GM23338 (cell line): ENCODE measurements around the gene ABAT. TPM values are rescaled to one million over a fixed set of nuclear protein-coding genes. Genes with fewer than 3 reads are reported as not detected.

Experiments used
- ATAC-seq: fragments of 200-7000 bp; cut with Tn5 transposase; 3 replicates; pipeline ENCODE4 v1.9.1; 2020
- DNase-seq: peaks from one replicate; pipeline ENCODE4 v3.0.0-alpha.2; 2015; ENCODE audit warnings: low spot score
- H2AFZ ChIP-seq: fragments of 200-600 bp; sonication (generic); 2 replicates; pipeline ENCODE4 v1.8.0; 2016; ENCODE audit warnings: antibody characterized with exemption, mild to moderate bottlenecking, moderate library complexity
- H3F3A ChIP-seq: fragments of 200-600 bp; sonication (generic); replicated peaks from 2 replicates; pipeline ENCODE4 v1.8.0; 2017; ENCODE audit warnings: antibody characterized with exemption, mixed run types, low read depth
- H3K27ac ChIP-seq: fragments of 200-600 bp; sonication (generic); 2 replicates; pipeline ENCODE4 v1.6.1; 2016; ENCODE audit warnings: low read depth
- H3K27me3 ChIP-seq: fragments of 200-600 bp; sonication (generic); 2 replicates; pipeline ENCODE4 v1.8.0; 2016; ENCODE audit warnings: mild to moderate bottlenecking, mixed run types, moderate library complexity; ENCODE audit not compliant: insufficient read depth
- H3K36me3 ChIP-seq: fragments of 200-600 bp; sonication (generic); 2 replicates; pipeline ENCODE4 v1.8.0; 2016; ENCODE audit warnings: mild to moderate bottlenecking; ENCODE audit not compliant: insufficient read depth
- H3K4me1 ChIP-seq: fragments of 200-600 bp; sonication (generic); 2 replicates; pipeline ENCODE4 v1.8.0; 2016; ENCODE audit warnings: mild to moderate bottlenecking, moderate library complexity; ENCODE audit not compliant: insufficient read depth
- H3K4me2 ChIP-seq: fragments of 200-600 bp; sonication (generic); 2 replicates; pipeline ENCODE4 v1.7.1; 2017; ENCODE audit warnings: mixed run types
- H3K4me3 ChIP-seq: fragments of 200-600 bp; sonication (generic); 2 replicates; pipeline ENCODE4 v1.6.1; 2016; ENCODE audit warnings: mixed run types
- H3K79me2 ChIP-seq: fragments of 200-600 bp; sonication (generic); replicated peaks from 2 replicates; pipeline ENCODE4 v1.8.0; 2017; ENCODE audit warnings: mild to moderate bottlenecking; ENCODE audit not compliant: insufficient read depth
- H3K9me2 ChIP-seq: fragments of 200-600 bp; sonication (generic); 2 replicates; pipeline ENCODE4 v1.8.0; 2017; ENCODE audit not compliant: insufficient read depth
- H4K20me1 ChIP-seq: fragments of 200-600 bp; sonication (generic); replicated peaks from 2 replicates; pipeline ENCODE4 v1.8.0; 2017; ENCODE audit warnings: mild to moderate bottlenecking; ENCODE audit not compliant: insufficient read depth
- H3K27ac Mint-ChIP-seq: 2 replicates; pipeline ENCODE4 v1.8.0; 2020; ENCODE audit warnings: inconsistent platforms, mild to moderate bottlenecking, moderate library complexity, mixed read lengths
- H3K27me3 Mint-ChIP-seq: 3 replicates; pipeline ENCODE4 v1.8.0; 2022; ENCODE audit warnings: low read depth, mild to moderate bottlenecking, moderate library complexity, mixed read lengths, inconsistent platforms; ENCODE audit not compliant: insufficient read depth, poor library complexity
- H3K36me3 Mint-ChIP-seq: 3 replicates; pipeline ENCODE4 v1.8.0; 2021; ENCODE audit warnings: low read depth, mild to moderate bottlenecking, inconsistent platforms, moderate library complexity, mixed read lengths
- H3K4me1 Mint-ChIP-seq: 3 replicates; pipeline ENCODE4 v1.8.0; 2020; ENCODE audit warnings: mild to moderate bottlenecking, inconsistent platforms, mixed read lengths
- H3K4me3 Mint-ChIP-seq: 3 replicates; pipeline ENCODE4 v1.8.0; 2021; ENCODE audit warnings: moderate library complexity, mild to moderate bottlenecking, inconsistent platforms, mixed read lengths
- H3K9me3 Mint-ChIP-seq: 3 replicates; pipeline ENCODE4 v1.8.0; 2020; ENCODE audit warnings: moderate library complexity, mild to moderate bottlenecking, inconsistent platforms, mixed read lengths
- CREB1 ChIP-seq: fragments of 250-450 bp; sonication (Bioruptor Pico); IDR thresholded peaks from 2 replicates; pipeline ENCODE4 v1.5.0; 2020; ENCODE audit warnings: low read depth, mild to moderate bottlenecking, moderate library complexity
- EZH2 ChIP-seq: fragments of 200-600 bp; sonication (generic); IDR thresholded peaks from one replicate; pipeline ENCODE4 v1.8.0; 2017; ENCODE audit warnings: antibody characterized with exemption, mild to moderate bottlenecking, low read depth; ENCODE audit not compliant: unreplicated experiment
- EZH2phosphoT487 ChIP-seq: fragments of 200-600 bp; sonication (generic); IDR thresholded peaks from one replicate; pipeline ENCODE4 v1.8.1; 2018; ENCODE audit warnings: antibody characterized with exemption; ENCODE audit not compliant: unreplicated experiment
- NANOG ChIP-seq: IDR thresholded peaks from 2 replicates; pipeline ENCODE4 v1.6.1; 2016; ENCODE audit warnings: antibody characterized with exemption, borderline replicate concordance
- STAT1 ChIP-seq: IDR thresholded peaks from one replicate; pipeline ENCODE4 v1.6.1; 2016; ENCODE audit warnings: antibody characterized with exemption; ENCODE audit not compliant: unreplicated experiment
- polyA plus RNA-seq: library from polyadenylated mRNA; unstranded; fragments of >200 nt; fragmentation: Nextera tagmentation; extraction: Ambion mirVana; gene quantifications from 2 replicates; pipeline ENCODE4 v1.2.1, GENCODE V29; 2016
- total RNA-seq: library from RNA; depleted of rRNA; stranded (reverse); fragments of >200 nt; shearing (Covaris generic); gene quantifications from 2 replicates; pipeline ENCODE4 v1.2.3, GENCODE V29; 2014
- TF ChIP-seq, protein P1 (sequence below): IDR thresholded peaks from 2 replicates; pipeline ENCODE4 v1.6.1; 2016; ENCODE audit warnings: antibody characterized with exemption
- TF ChIP-seq, protein P2 (sequence below): IDR thresholded peaks from one replicate; pipeline ENCODE4 v1.6.1; 2018; ENCODE audit warnings: antibody characterized with exemption; ENCODE audit not compliant: unreplicated experiment
- TF ChIP-seq, protein P3 (sequence below), 2 experiments: fragments of 200-600 bp in 1 of 2; sonication (generic) in 1 of 2; conservative IDR thresholded peaks; 2 replicates each; pipeline versions ENCODE4 v1.5.1 to v1.6.1; 2016 to 2017; ENCODE audit warnings: antibody characterized with exemption in 2 of 2, low read depth in 2 of 2, mild to moderate bottlenecking in 2 of 2, moderate library complexity in 1 of 2

The ABAT gene
- total and polyA plus RNA-seq, 2 experiments from 2014 or later = 4.4 to 8.8 TPM

DNA sequence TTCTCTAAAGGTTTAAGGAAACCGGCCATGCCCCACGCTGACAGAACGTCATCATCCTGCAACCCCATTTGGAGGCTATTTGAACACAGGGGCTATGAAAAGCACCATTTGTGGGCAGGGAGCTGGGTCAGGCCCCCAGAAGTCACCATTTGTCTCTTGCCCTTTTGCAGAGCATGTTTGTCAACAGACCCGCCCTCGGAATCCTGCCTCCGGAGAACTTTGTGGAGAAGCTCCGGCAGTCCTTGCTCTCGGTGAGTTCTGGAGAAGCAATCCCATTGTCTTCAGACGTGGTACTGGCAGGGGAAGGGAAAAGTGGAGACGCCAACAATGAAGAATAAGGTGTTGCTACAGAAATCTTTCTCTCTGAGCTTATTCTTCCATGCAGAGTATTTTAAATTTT is 89.5 kb downstream of the ABAT start:
- peak; percentile 41 for DNase-seq
- no peak overlapping the region for H3K4me3 Mint-ChIP-seq
- Histone ChIP-seq H2AFZ (peak overlapping the region; percentile 83), H3K4me3 (0 out of 2 replicates have a peak overlapping the region, but pooled peaks have one; percentile 3), H3K4me1 (peaks cover 17% of the 10 kb centered on the region), H3K27ac (no peak overlapping the region), H4K20me1 (no peaks in the 10 kb centered on the region), H3F3A (peaks cover 8% of the 10 kb centered on the region; the same call in 1 of the 2 replicates), H3K9me2 (no peaks in the 10 kb centered on the region), H3K79me2 (no peaks in the 10 kb centered on the region), H3K36me3 (no peaks in the 10 kb centered on the region), H3K27me3 (no peaks in the 10 kb centered on the region), H3K4me2 (peak overlapping the region; percentile 64)
- TF ChIP-seq, protein P1, sequence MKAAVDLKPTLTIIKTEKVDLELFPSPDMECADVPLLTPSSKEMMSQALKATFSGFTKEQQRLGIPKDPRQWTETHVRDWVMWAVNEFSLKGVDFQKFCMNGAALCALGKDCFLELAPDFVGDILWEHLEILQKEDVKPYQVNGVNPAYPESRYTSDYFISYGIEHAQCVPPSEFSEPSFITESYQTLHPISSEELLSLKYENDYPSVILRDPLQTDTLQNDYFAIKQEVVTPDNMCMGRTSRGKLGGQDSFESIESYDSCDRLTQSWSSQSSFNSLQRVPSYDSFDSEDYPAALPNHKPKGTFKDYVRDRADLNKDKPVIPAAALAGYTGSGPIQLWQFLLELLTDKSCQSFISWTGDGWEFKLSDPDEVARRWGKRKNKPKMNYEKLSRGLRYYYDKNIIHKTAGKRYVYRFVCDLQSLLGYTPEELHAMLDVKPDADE = no peak
- TF ChIP-seq EZH2phosphoT487 (no peak), CREB1 (CRISPR knock-in tag) (no peak), NANOG (no peak), EZH2 (no peak), STAT1 (no peak)
- TF ChIP-seq, protein P2, sequence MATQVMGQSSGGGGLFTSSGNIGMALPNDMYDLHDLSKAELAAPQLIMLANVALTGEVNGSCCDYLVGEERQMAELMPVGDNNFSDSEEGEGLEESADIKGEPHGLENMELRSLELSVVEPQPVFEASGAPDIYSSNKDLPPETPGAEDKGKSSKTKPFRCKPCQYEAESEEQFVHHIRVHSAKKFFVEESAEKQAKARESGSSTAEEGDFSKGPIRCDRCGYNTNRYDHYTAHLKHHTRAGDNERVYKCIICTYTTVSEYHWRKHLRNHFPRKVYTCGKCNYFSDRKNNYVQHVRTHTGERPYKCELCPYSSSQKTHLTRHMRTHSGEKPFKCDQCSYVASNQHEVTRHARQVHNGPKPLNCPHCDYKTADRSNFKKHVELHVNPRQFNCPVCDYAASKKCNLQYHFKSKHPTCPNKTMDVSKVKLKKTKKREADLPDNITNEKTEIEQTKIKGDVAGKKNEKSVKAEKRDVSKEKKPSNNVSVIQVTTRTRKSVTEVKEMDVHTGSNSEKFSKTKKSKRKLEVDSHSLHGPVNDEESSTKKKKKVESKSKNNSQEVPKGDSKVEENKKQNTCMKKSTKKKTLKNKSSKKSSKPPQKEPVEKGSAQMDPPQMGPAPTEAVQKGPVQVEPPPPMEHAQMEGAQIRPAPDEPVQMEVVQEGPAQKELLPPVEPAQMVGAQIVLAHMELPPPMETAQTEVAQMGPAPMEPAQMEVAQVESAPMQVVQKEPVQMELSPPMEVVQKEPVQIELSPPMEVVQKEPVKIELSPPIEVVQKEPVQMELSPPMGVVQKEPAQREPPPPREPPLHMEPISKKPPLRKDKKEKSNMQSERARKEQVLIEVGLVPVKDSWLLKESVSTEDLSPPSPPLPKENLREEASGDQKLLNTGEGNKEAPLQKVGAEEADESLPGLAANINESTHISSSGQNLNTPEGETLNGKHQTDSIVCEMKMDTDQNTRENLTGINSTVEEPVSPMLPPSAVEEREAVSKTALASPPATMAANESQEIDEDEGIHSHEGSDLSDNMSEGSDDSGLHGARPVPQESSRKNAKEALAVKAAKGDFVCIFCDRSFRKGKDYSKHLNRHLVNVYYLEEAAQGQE = no peak
- TF ChIP-seq, protein P3, sequence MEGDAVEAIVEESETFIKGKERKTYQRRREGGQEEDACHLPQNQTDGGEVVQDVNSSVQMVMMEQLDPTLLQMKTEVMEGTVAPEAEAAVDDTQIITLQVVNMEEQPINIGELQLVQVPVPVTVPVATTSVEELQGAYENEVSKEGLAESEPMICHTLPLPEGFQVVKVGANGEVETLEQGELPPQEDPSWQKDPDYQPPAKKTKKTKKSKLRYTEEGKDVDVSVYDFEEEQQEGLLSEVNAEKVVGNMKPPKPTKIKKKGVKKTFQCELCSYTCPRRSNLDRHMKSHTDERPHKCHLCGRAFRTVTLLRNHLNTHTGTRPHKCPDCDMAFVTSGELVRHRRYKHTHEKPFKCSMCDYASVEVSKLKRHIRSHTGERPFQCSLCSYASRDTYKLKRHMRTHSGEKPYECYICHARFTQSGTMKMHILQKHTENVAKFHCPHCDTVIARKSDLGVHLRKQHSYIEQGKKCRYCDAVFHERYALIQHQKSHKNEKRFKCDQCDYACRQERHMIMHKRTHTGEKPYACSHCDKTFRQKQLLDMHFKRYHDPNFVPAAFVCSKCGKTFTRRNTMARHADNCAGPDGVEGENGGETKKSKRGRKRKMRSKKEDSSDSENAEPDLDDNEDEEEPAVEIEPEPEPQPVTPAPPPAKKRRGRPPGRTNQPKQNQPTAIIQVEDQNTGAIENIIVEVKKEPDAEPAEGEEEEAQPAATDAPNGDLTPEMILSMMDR (conservative IDR thresholded peaks at IDR 0.05; ENCODE audit: low read depth in 2 of 2) = no peak
- no peaks in the 10 kb centered on the region for H3K9me3 Mint-ChIP-seq
- H3K27me3 Mint-ChIP-seq = peaks cover 14% of the 10 kb centered on the region
- ATAC-seq = peak; percentile 52
- no peaks in the 10 kb centered on the region for H3K36me3 Mint-ChIP-seq
- no peak overlapping the region for H3K27ac Mint-ChIP-seq
- H3K4me1 Mint-ChIP-seq = peaks cover 16% of the 10 kb centered on the region
